ENCODE data around the gene HIF3A.
A peak's percentile ranks its signal among the peaks of the same experiment; 100 is the strongest.

HIF3A gene

GRCh38 chr19:46326608-46327007 is 29.8 kb downstream of the HIF3A start:
- ATAC-seq (ENCODE audit: low read depth) (no peak), DNase-seq (ENCODE audit: low spot score in 2 of 2) (no peak)
- Mint-ChIP-seq H3K4me1 (peaks cover 3% of the 10 kb centered on the region), H3K27ac (no peak overlapping the region), H3K4me3 (no peak overlapping the region), H3K9me3 (peaks cover 18% of the 10 kb centered on the region), H3K36me3 (peaks cover 6% of the 10 kb centered on the region), H3K27me3 (peaks cover 14% of the 10 kb centered on the region)

GRCh38 chr19:46328079-46328478 is 31.2 kb downstream of the HIF3A start:
- H3K27ac Mint-ChIP-seq = no peak overlapping the region
- peaks cover 18% of the 10 kb centered on the region for H3K9me3 Mint-ChIP-seq
- ATAC-seq (ENCODE audit: low read depth) (no peak), DNase-seq (ENCODE audit: low spot score in 2 of 2) (no peak)
- peaks cover 3% of the 10 kb centered on the region for H3K4me1 Mint-ChIP-seq
- H3K36me3 Mint-ChIP-seq = peaks cover 6% of the 10 kb centered on the region
- no peak overlapping the region for H3K4me3 Mint-ChIP-seq
- peaks cover 14% of the 10 kb centered on the region for H3K27me3 Mint-ChIP-seq

GRCh38 chr19:46330319-46330918 is 33.6 kb downstream of the HIF3A start:
- H3K4me3 Mint-ChIP-seq = no peak overlapping the region
- ATAC-seq (ENCODE audit: low read depth) = no peak

GRCh38 chr19:46337487-46337886 is 40.6 kb downstream of the HIF3A start:
- no peaks in the 10 kb centered on the region for H3K4me1 Mint-ChIP-seq
- no peak for ATAC-seq (ENCODE audit: low read depth)
- peaks cover 7% of the 10 kb centered on the region for H3K27me3 Mint-ChIP-seq
- H3K4me3 Mint-ChIP-seq = no peak overlapping the region
- DNase-seq (ENCODE audit: low spot score in 2 of 2) = no peak
- no peak overlapping the region for H3K27ac Mint-ChIP-seq
- H3K36me3 Mint-ChIP-seq = no peaks in the 10 kb centered on the region
- no peaks in the 10 kb centered on the region for H3K9me3 Mint-ChIP-seq

More at GRCh38 chr19:46330319-46330918, 33.6 kb downstream of the HIF3A start:
- no peak for DNase-seq (ENCODE audit: low spot score in 2 of 2)
- Mint-ChIP-seq H3K4me1 (peaks cover 3% of the 10 kb centered on the region), H3K36me3 (peaks cover 6% of the 10 kb centered on the region), H3K9me3 (peaks cover 16% of the 10 kb centered on the region), H3K27ac (no peak overlapping the region), H3K27me3 (peaks cover 14% of the 10 kb centered on the region)

GRCh38 chr19:46339446-46339845 is 42.6 kb downstream of the HIF3A start:
- no peaks in the 10 kb centered on the region for H3K36me3 Mint-ChIP-seq
- no peak overlapping the region for H3K4me3 Mint-ChIP-seq
- H3K27ac Mint-ChIP-seq = no peak overlapping the region
- no peak for DNase-seq (ENCODE audit: low spot score in 2 of 2)
- no peaks in the 10 kb centered on the region for H3K9me3 Mint-ChIP-seq
- H3K4me1 Mint-ChIP-seq = no peaks in the 10 kb centered on the region
- H3K27me3 Mint-ChIP-seq = peaks cover 8% of the 10 kb centered on the region
- no peak for ATAC-seq (ENCODE audit: low read depth)

- Mint-ChIP-seq H3K36me3 (no peaks in the 10 kb centered on the region), H3K27ac (no peak overlapping the region), H3K4me1 (no peaks in the 10 kb centered on the region), H3K4me3 (no peak overlapping the region), H3K27me3 (peaks cover 8% of the 10 kb centered on the region), H3K9me3 (no peaks in the 10 kb centered on the region)
- no peak for ATAC-seq (ENCODE audit: low read depth)
- DNase-seq (ENCODE audit: low spot score in 2 of 2) = no peak
Observed at GRCh38 chr19:46340051-46340659, 43.3 kb downstream of the HIF3A start.

- no peaks in the 10 kb centered on the region for H3K36me3 Mint-ChIP-seq
- no peak overlapping the region for H3K4me3 Mint-ChIP-seq
- no peaks in the 10 kb centered on the region for H3K9me3 Mint-ChIP-seq
- H3K4me1 Mint-ChIP-seq = no peaks in the 10 kb centered on the region
- peaks cover 11% of the 10 kb centered on the region for H3K27me3 Mint-ChIP-seq
- ATAC-seq (ENCODE audit: low read depth) = no peak
- DNase-seq (ENCODE audit: low spot score in 2 of 2) = no peak
- no peak overlapping the region for H3K27ac Mint-ChIP-seq
Observed at GRCh38 chr19:46341937-46342336, 45.1 kb downstream of the HIF3A start.

- Mint-ChIP-seq H3K36me3 (peaks cover 4% of the 10 kb centered on the region), H3K4me3 (no peak overlapping the region), H3K27ac (no peak overlapping the region), H3K4me1 (peaks cover 19% of the 10 kb centered on the region), H3K9me3 (no peaks in the 10 kb centered on the region), H3K27me3 (peaks cover 10% of the 10 kb centered on the region)
- ATAC-seq (ENCODE audit: low read depth) = no peak
- no peak for DNase-seq (ENCODE audit: low spot score in 2 of 2)
Observed at GRCh38 chr19:46344363-46344762, 47.5 kb downstream of the HIF3A start.

- Mint-ChIP-seq H3K4me1 (peaks cover 26% of the 10 kb centered on the region), H3K4me3 (peak overlapping the region; percentile 93), H3K27me3 (peaks cover 9% of the 10 kb centered on the region), H3K9me3 (no peaks in the 10 kb centered on the region), H3K36me3 (peaks cover 4% of the 10 kb centered on the region), H3K27ac (no peak overlapping the region)
- DNase-seq (ENCODE audit: low spot score in 2 of 2) (no peak), ATAC-seq (ENCODE audit: low read depth) (no peak)
Observed at GRCh38 chr19:46345157-46345556, 48.3 kb downstream of the HIF3A start.

- Mint-ChIP-seq H3K4me1 (peaks cover 39% of the 10 kb centered on the region), H3K36me3 (peaks cover 5% of the 10 kb centered on the region), H3K27me3 (peaks cover 5% of the 10 kb centered on the region), H3K27ac (peak within 1 kb of the TSS; percentile 89), H3K9me3 (no peaks in the 10 kb centered on the region), H3K4me3 (peak within 1 kb of the TSS; percentile 93)
- DNase-seq (ENCODE audit: low spot score in 2 of 2) = peak; percentile 78 to 81
- peak; percentile 76 for ATAC-seq (ENCODE audit: low read depth)
Observed at GRCh38 chr19:46346821-46347571, 50.2 kb downstream of the HIF3A start, which contains the start of gene PPP5C. PPP5C (plus strand) TSS chr19:46347087; CDS start chr19:46347097, 10 bp downstream.

GRCh38 chr19:46347572-46347883 is 50.7 kb downstream of the HIF3A start:
- no peaks in the 10 kb centered on the region for H3K9me3 Mint-ChIP-seq
- peaks cover 41% of the 10 kb centered on the region for H3K4me1 Mint-ChIP-seq
- no peak for DNase-seq (ENCODE audit: low spot score in 2 of 2)
- H3K36me3 Mint-ChIP-seq = peaks cover 6% of the 10 kb centered on the region
- peak overlapping the region; percentile 93 for H3K4me3 Mint-ChIP-seq
- H3K27me3 Mint-ChIP-seq = peaks cover 5% of the 10 kb centered on the region
- peak overlapping the region; percentile 89 for H3K27ac Mint-ChIP-seq
- no peak for ATAC-seq (ENCODE audit: low read depth)

GRCh38 chr19:46347985-46348384 is 51.1 kb downstream of the HIF3A start:
- DNase-seq (ENCODE audit: low spot score in 2 of 2) (no peak), ATAC-seq (ENCODE audit: low read depth) (no peak)
- Mint-ChIP-seq H3K36me3 (peaks cover 6% of the 10 kb centered on the region), H3K4me1 (peaks cover 41% of the 10 kb centered on the region), H3K4me3 (peak overlapping the region; percentile 93), H3K27me3 (peaks cover 4% of the 10 kb centered on the region), H3K9me3 (no peaks in the 10 kb centered on the region), H3K27ac (peak overlapping the region; percentile 89)

GRCh38 chr19:46349311-46349993 is 52.6 kb downstream of the HIF3A start:
- peaks cover 43% of the 10 kb centered on the region for H3K4me1 Mint-ChIP-seq
- H3K27ac Mint-ChIP-seq = peak overlapping the region; percentile 91
- H3K9me3 Mint-ChIP-seq = no peaks in the 10 kb centered on the region
- no peak for ATAC-seq (ENCODE audit: low read depth)
- H3K4me3 Mint-ChIP-seq = peak overlapping the region; percentile 86
- H3K27me3 Mint-ChIP-seq = peaks cover 4% of the 10 kb centered on the region
- H3K36me3 Mint-ChIP-seq = peaks cover 11% of the 10 kb centered on the region
- DNase-seq (ENCODE audit: low spot score in 2 of 2) = no peak

All from memory B cell (primary cell).